KMS-11 (cell line): ENCODE results near the gene SPTBN1.

ENCODE experiments used
- H2AFZ ChIP-seq: fragments of 200-600 bp; sonication (generic); 2 replicates; pipeline ENCODE4 v1.6.1; 2016; ENCODE audit warnings: antibody characterized with exemption, mixed run types, low read depth
- H3K27ac ChIP-seq: fragments of 200-600 bp; sonication (generic); 2 replicates; pipeline ENCODE4 v1.6.1; 2016; ENCODE audit warnings: mild to moderate bottlenecking, mixed run types
- H3K27me3 ChIP-seq: fragments of 200-600 bp; sonication (generic); 2 replicates; pipeline ENCODE4 v1.6.1; 2017; ENCODE audit warnings: mild to moderate bottlenecking, low read depth, mixed run types, moderate library complexity; ENCODE audit not compliant: insufficient read depth
- H3K36me3 ChIP-seq: fragments of 200-600 bp; sonication (generic); 2 replicates; pipeline ENCODE4 v1.6.1; 2017; ENCODE audit warnings: mild to moderate bottlenecking, mixed run types; ENCODE audit not compliant: insufficient read depth
- H3K4me1 ChIP-seq: fragments of 200-600 bp; sonication (generic); 2 replicates; pipeline ENCODE4 v1.6.1; 2016; ENCODE audit warnings: mild to moderate bottlenecking, low read depth, mixed run types; ENCODE audit not compliant: poor library complexity, severe bottlenecking
- H3K4me2 ChIP-seq: fragments of 200-600 bp; sonication (generic); 2 replicates; pipeline ENCODE4 v1.7.0; 2016; ENCODE audit warnings: mild to moderate bottlenecking, mixed run types
- H3K4me3 ChIP-seq: fragments of 200-600 bp; sonication (generic); IDR thresholded peaks from 2 replicates; pipeline ENCODE4 v1.6.1; 2017; ENCODE audit warnings: low read depth, low read length, mixed read lengths; ENCODE audit not compliant: insufficient read depth
- H3K79me2 ChIP-seq: fragments of 200-600 bp; sonication (generic); 2 replicates; pipeline ENCODE4 v1.6.1; 2016; ENCODE audit warnings: low read depth, mixed run types; ENCODE audit not compliant: insufficient read depth
- H3K9ac ChIP-seq: fragments of 200-600 bp; sonication (generic); 2 replicates; pipeline ENCODE4 v1.6.1; 2016; ENCODE audit warnings: mild to moderate bottlenecking, mixed run types
- H4K20me1 ChIP-seq: fragments of 200-600 bp; sonication (generic); 2 replicates; pipeline ENCODE4 v1.6.1; 2016; ENCODE audit warnings: mild to moderate bottlenecking, mixed run types; ENCODE audit not compliant: insufficient read depth
- TF ChIP-seq, protein P1 (sequence below): fragments of 200-600 bp; sonication (generic); conservative IDR thresholded peaks from 2 replicates; pipeline ENCODE4 v1.6.1; 2017; ENCODE audit warnings: low read depth, mild to moderate bottlenecking, antibody characterized with exemption, low read length, moderate library complexity, mixed read lengths

Gene SPTBN1

DNA sequence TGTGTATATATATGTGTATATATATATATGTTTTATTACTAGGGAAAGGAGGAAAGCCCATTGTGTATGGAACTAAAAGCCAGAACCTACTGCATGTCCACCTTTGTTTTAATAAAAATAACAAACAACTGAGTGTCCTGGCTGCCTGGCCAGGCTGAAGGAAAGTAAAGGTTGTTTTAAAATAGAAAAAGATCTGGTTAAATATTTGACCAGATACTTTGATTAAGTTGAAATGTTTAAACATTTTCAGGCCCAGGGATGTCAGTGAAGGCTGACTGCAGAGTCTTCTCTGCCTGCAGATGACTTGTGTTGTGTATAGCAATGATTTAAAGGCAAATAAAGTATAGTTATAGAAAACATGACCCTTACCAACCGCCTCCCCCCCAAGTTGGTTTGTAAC lies 22.8 kb downstream of the SPTBN1 start:
- H3K79me2 ChIP-seq = no peaks in the 10 kb centered on the region; the same call in 1 of the 2 replicates

DNA sequence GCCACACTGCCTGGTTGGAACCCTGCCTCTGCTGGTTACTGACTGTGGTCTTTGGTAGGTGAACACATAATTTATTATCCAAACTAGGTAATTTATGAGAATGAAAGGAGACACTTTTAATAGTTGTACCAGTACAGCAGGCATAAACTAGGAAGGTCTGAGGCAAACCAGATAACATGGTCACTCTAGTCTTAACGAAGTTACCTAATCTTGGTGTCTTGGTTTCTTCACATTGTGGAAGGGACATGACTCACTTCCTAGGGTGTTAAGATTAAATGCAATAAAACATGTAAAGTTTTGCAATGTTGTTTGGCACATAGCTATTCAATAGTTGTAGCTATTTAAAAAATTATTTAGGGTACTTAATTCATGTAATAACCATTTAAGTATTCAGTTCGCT lies 23.3 kb downstream of the SPTBN1 start:
- H3K9ac ChIP-seq = no peak overlapping the region
- no peaks in the 10 kb centered on the region; the same call in 1 of the 2 replicates for H3K79me2 ChIP-seq
- peaks cover 19% of the 10 kb centered on the region for H3K4me1 ChIP-seq
- no peak overlapping the region for H2AFZ ChIP-seq
- no peak overlapping the region for H3K27ac ChIP-seq
- H3K4me3 ChIP-seq = no peak overlapping the region
- H3K4me2 ChIP-seq = 0 out of 2 replicates have a peak overlapping the region, but pooled peaks have one; percentile 17
- no peaks in the 10 kb centered on the region for H3K36me3 ChIP-seq
- H4K20me1 ChIP-seq = no peaks in the 10 kb centered on the region
- no peaks in the 10 kb centered on the region for H3K27me3 ChIP-seq
- TF ChIP-seq, protein P1, sequence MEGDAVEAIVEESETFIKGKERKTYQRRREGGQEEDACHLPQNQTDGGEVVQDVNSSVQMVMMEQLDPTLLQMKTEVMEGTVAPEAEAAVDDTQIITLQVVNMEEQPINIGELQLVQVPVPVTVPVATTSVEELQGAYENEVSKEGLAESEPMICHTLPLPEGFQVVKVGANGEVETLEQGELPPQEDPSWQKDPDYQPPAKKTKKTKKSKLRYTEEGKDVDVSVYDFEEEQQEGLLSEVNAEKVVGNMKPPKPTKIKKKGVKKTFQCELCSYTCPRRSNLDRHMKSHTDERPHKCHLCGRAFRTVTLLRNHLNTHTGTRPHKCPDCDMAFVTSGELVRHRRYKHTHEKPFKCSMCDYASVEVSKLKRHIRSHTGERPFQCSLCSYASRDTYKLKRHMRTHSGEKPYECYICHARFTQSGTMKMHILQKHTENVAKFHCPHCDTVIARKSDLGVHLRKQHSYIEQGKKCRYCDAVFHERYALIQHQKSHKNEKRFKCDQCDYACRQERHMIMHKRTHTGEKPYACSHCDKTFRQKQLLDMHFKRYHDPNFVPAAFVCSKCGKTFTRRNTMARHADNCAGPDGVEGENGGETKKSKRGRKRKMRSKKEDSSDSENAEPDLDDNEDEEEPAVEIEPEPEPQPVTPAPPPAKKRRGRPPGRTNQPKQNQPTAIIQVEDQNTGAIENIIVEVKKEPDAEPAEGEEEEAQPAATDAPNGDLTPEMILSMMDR = no peak

More for the DNA sequence above, 22.8 kb downstream of the SPTBN1 start:
- no peaks in the 10 kb centered on the region for H3K36me3 ChIP-seq
- H2AFZ ChIP-seq = no peak overlapping the region
- no peak overlapping the region for H3K9ac ChIP-seq
- TF ChIP-seq, protein P1 = no peak
- no peak overlapping the region for H3K4me2 ChIP-seq
- no peaks in the 10 kb centered on the region for H3K27me3 ChIP-seq
- no peak overlapping the region for H3K4me3 ChIP-seq
- H4K20me1 ChIP-seq = no peaks in the 10 kb centered on the region
- peaks cover 19% of the 10 kb centered on the region for H3K4me1 ChIP-seq
- no peak overlapping the region for H3K27ac ChIP-seq

DNA sequence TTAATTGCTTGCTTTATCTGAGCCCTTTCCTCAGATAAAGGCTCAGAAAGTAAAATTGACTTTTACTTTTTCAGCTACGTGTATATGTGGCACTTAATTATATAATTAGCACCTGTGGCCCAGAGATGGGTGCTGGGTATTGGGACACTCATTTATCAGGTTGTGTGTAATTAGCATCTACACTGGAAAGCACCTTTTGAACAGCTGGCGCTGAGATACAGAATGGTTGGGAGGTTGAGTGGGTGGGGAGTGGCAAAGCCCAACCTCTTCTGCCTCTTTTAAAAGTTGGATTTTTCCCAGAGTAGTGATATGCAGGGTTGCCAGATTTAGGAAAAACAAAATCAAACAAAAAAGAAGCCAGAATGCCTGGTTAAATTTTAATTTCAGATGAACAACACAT lies 23.9 kb downstream of the SPTBN1 start:
- TF ChIP-seq, protein P1 = no peak
- H3K27ac ChIP-seq = no peak overlapping the region
- H3K4me2 ChIP-seq = 0 out of 2 replicates have a peak overlapping the region, but pooled peaks have one; percentile 17
- no peak overlapping the region for H3K9ac ChIP-seq
- peaks cover 19% of the 10 kb centered on the region for H3K4me1 ChIP-seq
- H4K20me1 ChIP-seq = no peaks in the 10 kb centered on the region
- H3K4me3 ChIP-seq = no peak overlapping the region
- H3K79me2 ChIP-seq = no peaks in the 10 kb centered on the region; the same call in 1 of the 2 replicates
- no peak overlapping the region for H2AFZ ChIP-seq
- no peaks in the 10 kb centered on the region for H3K27me3 ChIP-seq
- H3K36me3 ChIP-seq = no peaks in the 10 kb centered on the region

DNA sequence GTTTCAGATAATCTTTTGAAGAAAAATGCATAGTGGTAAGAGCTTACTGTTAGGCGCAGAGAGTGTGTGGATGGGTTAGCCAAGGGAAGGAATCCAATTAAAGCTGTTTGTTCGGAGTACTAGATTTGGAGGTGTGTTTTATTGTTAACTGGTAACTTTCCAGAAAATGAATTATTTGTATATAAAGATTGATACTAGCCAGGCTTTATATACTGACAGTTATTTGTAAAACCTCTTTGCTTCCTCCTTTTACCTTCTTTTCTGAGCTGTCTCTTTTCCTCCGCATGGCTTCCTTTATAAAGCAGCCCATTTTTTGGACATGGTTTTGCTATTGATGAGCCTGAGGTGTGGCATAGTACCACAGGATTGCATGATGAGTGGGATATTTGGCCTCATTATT lies 25.6 kb downstream of the SPTBN1 start:
- H3K27ac ChIP-seq = no peak overlapping the region
- no peaks in the 10 kb centered on the region; the same call in 1 of the 2 replicates for H3K79me2 ChIP-seq
- no peaks in the 10 kb centered on the region for H4K20me1 ChIP-seq
- H3K9ac ChIP-seq = no peak overlapping the region
- no peak overlapping the region for H2AFZ ChIP-seq
- no peaks in the 10 kb centered on the region for H3K27me3 ChIP-seq
- H3K4me2 ChIP-seq = no peak overlapping the region
- peaks cover 19% of the 10 kb centered on the region for H3K4me1 ChIP-seq
- TF ChIP-seq, protein P1 = no peak
- no peak overlapping the region for H3K4me3 ChIP-seq
- no peaks in the 10 kb centered on the region for H3K36me3 ChIP-seq
